Right atrium auricular region (tissue), 2 donors: Measurements from ENCODE around the gene CALML6. TPM values are rescaled to one million over a fixed set of nuclear protein-coding genes. Genes with fewer than 3 reads are reported as not detected.

Experiments
- DNase-seq: peaks from one replicate; pipeline ENCODE4 v3.0.0-alpha.2; 2019; ENCODE audit warnings: low spot score
- H3K27ac ChIP-seq, 2 donors: fragments of 200-600 bp; sonication (generic); 1 replicate in 1 of 2; 2 replicates in 1 of 2; pipeline ENCODE4 v1.5.1; 2016 to 2019
- H3K27me3 ChIP-seq, 2 donors: fragments of 200-600 bp; sonication (generic); one replicate each; pipeline versions ENCODE4 v1.5.1 to v1.6.0; 2017 to 2019
- H3K36me3 ChIP-seq: fragments of 200-600 bp; sonication (generic); one replicate; pipeline ENCODE4 v1.5.1; 2016
- H3K4me1 ChIP-seq, 2 donors: fragments of 200-600 bp; sonication (generic); one replicate each; pipeline versions ENCODE4 v1.5.1 to v1.6.0; 2017 to 2019
- H3K4me3 ChIP-seq, 2 donors: fragments of 200-600 bp; sonication (generic); 1 replicate in 1 of 2; 2 replicates in 1 of 2; pipeline ENCODE4 v1.5.1; 2017 to 2019; ENCODE audit warnings: mild to moderate bottlenecking in 1 of 2, moderate library complexity in 1 of 2
- H3K9me3 ChIP-seq, 2 donors: fragments of 200-600 bp; sonication (generic); one replicate each; pipeline ENCODE4 v1.5.1; 2019
- total RNA-seq, 2 donors: library from RNA; depleted of rRNA; stranded (reverse); fragments of >200 nt; gene quantifications; one replicate each; pipeline ENCODE4 v1.1.0, GENCODE V29; 2016
- TF ChIP-seq, protein P1 (sequence below), 2 donors: fragments of 200-600 bp; sonication (generic); IDR thresholded peaks; one replicate each; pipeline ENCODE4 v1.5.1; 2019; ENCODE audit warnings: antibody characterized with exemption in 2 of 2

CALML6 gene
- total RNA-seq, 2 donors from 2014 or later = not detected

DNA sequence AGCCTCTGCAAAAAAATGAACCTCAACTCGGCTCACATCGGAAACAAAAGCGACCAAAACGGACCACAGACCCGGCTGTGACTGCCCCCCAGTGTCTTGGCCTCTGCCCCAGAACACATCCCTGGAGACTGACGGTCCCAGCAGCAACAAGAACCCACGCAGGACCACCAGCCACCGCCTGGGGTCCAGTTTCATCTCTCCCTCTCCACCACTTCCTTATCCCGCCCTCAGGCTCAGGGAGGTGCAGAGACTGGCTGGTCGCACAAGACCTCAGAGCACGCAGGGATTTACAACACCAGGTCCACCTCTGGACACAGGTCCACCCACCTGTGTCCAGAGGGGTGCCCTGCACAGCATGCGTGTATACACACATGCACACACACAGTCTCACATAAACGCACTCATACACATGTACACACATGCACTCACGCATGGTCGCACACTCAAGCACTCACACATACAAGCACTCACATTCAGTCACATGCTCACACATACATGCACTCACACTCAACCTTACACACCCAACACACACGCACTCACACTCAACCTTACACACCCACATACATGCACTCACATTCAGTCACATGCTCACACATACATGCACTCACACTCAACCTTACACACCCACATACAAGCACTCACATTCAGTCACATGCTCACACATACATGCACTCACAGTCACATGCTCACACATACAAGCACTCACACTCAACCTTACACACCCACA is 22.7 kb downstream of the CALML6 start:
- TF ChIP-seq, protein P1, sequence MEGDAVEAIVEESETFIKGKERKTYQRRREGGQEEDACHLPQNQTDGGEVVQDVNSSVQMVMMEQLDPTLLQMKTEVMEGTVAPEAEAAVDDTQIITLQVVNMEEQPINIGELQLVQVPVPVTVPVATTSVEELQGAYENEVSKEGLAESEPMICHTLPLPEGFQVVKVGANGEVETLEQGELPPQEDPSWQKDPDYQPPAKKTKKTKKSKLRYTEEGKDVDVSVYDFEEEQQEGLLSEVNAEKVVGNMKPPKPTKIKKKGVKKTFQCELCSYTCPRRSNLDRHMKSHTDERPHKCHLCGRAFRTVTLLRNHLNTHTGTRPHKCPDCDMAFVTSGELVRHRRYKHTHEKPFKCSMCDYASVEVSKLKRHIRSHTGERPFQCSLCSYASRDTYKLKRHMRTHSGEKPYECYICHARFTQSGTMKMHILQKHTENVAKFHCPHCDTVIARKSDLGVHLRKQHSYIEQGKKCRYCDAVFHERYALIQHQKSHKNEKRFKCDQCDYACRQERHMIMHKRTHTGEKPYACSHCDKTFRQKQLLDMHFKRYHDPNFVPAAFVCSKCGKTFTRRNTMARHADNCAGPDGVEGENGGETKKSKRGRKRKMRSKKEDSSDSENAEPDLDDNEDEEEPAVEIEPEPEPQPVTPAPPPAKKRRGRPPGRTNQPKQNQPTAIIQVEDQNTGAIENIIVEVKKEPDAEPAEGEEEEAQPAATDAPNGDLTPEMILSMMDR (IDR thresholded peaks at IDR 0.05) = no peak
- no peaks in the 10 kb centered on the region for H3K9me3 ChIP-seq
- no peaks in the 10 kb centered on the region for H3K36me3 ChIP-seq
- no peaks in the 10 kb centered on the region for H3K4me1 ChIP-seq
- H3K27me3 ChIP-seq = no peaks in the 10 kb centered on the region
- no peak overlapping the region for H3K4me3 ChIP-seq
- H3K27ac ChIP-seq = no peak overlapping the region
- no peak for DNase-seq

DNA sequence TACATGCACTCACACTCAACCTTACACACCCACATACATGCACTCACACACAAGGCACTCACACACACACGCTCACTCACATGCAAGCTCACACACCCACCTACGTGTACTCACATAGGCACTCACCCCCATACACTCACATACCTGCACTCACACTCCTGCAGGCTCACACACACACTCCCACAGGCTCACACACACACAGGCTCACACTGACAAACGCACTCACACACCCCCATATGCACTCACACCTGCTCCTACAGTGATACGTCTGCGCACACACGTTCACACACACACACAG is 23.2 kb downstream of the CALML6 start:
- no peak overlapping the region for H3K27ac ChIP-seq
- H3K4me3 ChIP-seq = no peak overlapping the region
- no peak for DNase-seq
- TF ChIP-seq, protein P1 (IDR thresholded peaks at IDR 0.05) = no peak
- H3K9me3 ChIP-seq = no peaks in the 10 kb centered on the region
- no peaks in the 10 kb centered on the region for H3K4me1 ChIP-seq
- H3K27me3 ChIP-seq = no peaks in the 10 kb centered on the region
- no peaks in the 10 kb centered on the region for H3K36me3 ChIP-seq

DNA sequence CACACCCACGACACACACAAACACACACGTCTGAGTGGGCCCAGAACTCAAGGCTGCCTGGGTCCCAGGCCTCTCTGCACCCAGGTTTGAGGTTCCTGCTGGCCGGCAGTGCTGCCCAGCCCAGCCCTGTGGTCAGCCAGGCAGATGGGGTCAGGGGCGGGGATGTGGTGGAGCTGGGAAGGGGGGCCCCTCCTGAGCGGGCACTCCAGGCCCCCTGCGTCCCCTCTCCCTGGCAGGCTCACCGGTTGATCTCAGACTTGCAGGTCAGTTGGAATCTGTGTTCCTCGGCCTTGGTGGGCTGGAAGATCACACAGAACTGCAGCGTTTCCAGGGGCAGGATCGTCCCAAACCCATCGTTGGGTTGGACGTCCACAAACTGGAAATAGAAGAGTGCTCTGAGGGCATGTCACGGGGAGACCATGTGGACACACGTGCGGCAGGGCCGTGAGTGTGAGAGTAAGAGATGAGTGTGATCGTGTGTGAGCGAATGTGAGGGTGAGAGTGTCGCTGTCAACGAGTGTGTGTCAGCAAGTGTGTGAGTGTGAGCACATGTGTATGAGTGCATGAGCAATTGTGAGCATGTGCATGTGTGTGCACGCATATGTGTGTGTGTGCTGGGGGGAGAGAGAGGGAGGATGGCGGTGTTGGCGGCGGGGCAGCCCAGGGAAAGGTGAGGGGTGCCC is 23.7 kb downstream of the CALML6 start:
- Histone ChIP-seq H3K4me1 (peaks cover 0 to 2% of the 10 kb centered on the region in 2 donors), H3K36me3 (no peaks in the 10 kb centered on the region), H3K27me3 (no peaks in the 10 kb centered on the region), H3K9me3 (no peaks in the 10 kb centered on the region), H3K27ac (no peak overlapping the region), H3K4me3 (no peak overlapping the region)
- TF ChIP-seq, protein P1 (IDR thresholded peaks at IDR 0.05) = no peak
- no peak for DNase-seq

DNA sequence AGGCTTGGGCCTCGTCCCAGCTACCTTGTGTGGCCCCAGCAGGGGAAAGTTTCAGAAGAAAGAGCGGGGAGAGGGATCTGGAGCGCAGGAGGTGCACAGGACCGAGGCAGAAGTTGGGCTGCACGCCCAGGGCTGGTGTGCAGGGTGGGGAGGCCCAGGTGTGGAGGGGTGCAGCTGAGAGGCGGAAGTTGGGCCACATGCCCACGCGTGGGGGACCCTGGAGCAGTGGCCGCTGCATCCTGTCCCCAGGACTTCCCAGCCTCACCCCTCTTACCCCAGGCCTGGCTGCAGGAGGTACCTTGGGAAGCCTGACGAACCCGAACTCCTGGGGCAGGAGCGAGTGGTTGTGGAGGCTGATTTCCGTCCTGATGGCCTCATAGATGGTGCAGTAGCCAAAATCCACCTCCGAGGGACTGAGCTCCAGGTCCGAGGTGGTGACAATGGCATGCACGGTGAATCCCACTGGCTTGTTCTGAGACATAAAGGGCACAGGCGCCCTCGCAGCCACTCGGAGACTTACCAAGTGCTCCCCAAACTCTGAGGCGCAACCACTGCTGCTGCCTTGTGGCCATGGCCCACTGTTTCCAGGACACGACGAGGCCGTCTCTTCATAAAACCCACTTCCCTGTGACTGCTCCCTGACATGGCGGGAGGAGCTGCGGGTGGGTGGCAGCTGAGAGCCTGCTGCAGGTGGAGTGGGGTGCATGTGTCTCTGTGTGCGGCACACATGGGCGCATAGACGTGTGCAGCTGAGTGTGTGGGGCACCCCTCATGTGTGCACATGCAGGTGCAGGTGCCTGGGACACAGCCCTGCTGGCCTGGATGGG is 24.4 kb downstream of the CALML6 start:
- no peaks in the 10 kb centered on the region for H3K36me3 ChIP-seq
- no peaks in the 10 kb centered on the region for H3K27me3 ChIP-seq
- no peaks in the 10 kb centered on the region for H3K9me3 ChIP-seq
- H3K4me1 ChIP-seq = peaks cover 0 to 9% of the 10 kb centered on the region in 2 donors
- TF ChIP-seq, protein P1 (IDR thresholded peaks at IDR 0.05) = no peak
- no peak for DNase-seq
- no peak overlapping the region for H3K27ac ChIP-seq
- H3K4me3 ChIP-seq = no peak overlapping the region

DNA sequence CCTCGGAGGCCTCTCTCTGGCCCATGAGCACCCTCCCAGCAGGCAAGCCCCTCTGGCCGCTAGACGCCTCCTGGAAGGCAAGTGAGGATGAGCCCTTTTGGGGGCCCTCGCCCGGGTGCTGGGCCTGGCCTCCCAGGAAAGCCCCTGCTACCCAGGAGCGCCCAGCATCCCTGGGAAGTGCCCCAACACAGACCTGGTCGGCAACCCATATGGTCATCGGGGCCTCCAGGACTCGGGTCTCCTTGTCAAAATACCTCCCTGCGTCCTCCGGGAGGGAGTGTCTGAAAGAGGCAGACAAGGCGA is 25.0 kb downstream of the CALML6 start:
- no peak for DNase-seq
- Histone ChIP-seq H3K36me3 (no peaks in the 10 kb centered on the region), H3K4me3 (no peak overlapping the region), H3K4me1 (peaks cover 0 to 9% of the 10 kb centered on the region in 2 donors), H3K27ac (no peak overlapping the region), H3K27me3 (no peaks in the 10 kb centered on the region), H3K9me3 (no peaks in the 10 kb centered on the region)
- TF ChIP-seq, protein P1 (IDR thresholded peaks at IDR 0.05) = no peak
